Heart left ventricle (tissue), 16 donors: ENCODE data around the gene CBLC. TPM values are rescaled to one million over a fixed set of nuclear protein-coding genes. Genes with fewer than 3 reads are reported as not detected.

Experiments used
- ATAC-seq, 4 donors: fragments of 200-7000 bp; cut with Tn5 transposase; one replicate each; pipeline ENCODE4 v1.9.1; 2020 to 2022; ENCODE audit warnings: moderate library complexity in 4 of 4, mild to moderate bottlenecking in 3 of 4, moderate number of reproducible peaks in 1 of 4
- DNase-seq, 5 donors: peaks; one replicate each; pipeline ENCODE4 v3.0.0-alpha.2; 2020
- H3K27ac ChIP-seq, 12 donors: fragments of 200-600 bp; sonication (generic) in 4 of 12; one replicate each; pipeline versions ENCODE4 v1.5.0 to v1.8.0; 2016 to 2022; ENCODE audit warnings: mild to moderate bottlenecking in 2 of 12
- H3K27me3 ChIP-seq, 9 donors: fragments of 200-600 bp; sonication (generic) in 2 of 9; one replicate each; pipeline versions ENCODE4 v1.5.1 to v1.8.0; 2016 to 2022; ENCODE audit warnings: mild to moderate bottlenecking in 3 of 9
- H3K36me3 ChIP-seq, 9 donors: fragments of 200-600 bp; sonication (generic) in 2 of 9; one replicate each; pipeline versions ENCODE4 v1.5.0 to v1.8.0; 2018 to 2022; ENCODE audit warnings: mild to moderate bottlenecking in 2 of 9
- H3K4me1 ChIP-seq, 12 donors: fragments of 200-600 bp; sonication (generic) in 4 of 12; one replicate each; pipeline versions ENCODE4 v1.5.0 to v1.8.0; 2016 to 2022; ENCODE audit warnings: mild to moderate bottlenecking in 3 of 12
- H3K4me3 ChIP-seq, 12 donors: fragments of 200-600 bp; sonication (generic) in 4 of 12; one replicate each; pipeline versions ENCODE4 v1.5.0 to v1.8.0; 2017 to 2022; ENCODE audit warnings: mild to moderate bottlenecking in 9 of 12, moderate library complexity in 4 of 12
- H3K9me3 ChIP-seq, 12 donors: fragments of 200-600 bp; sonication (generic) in 4 of 12; one replicate each; pipeline versions ENCODE4 v1.5.0 to v1.8.0; 2016 to 2022; ENCODE audit warnings: mild to moderate bottlenecking in 1 of 12
- POLR2A ChIP-seq, 2 donors: fragments of 450-650 bp; IDR thresholded peaks; one replicate each; pipeline ENCODE4 v1.6.1; 2017; ENCODE audit warnings: antibody characterized with exemption in 2 of 2, mild to moderate bottlenecking in 2 of 2, moderate library complexity in 2 of 2
- WGBS, 4 donors: extraction: QIAGEN DNeasy Blood & Tissue Kit in 2 of 4; methylation state at CpG; one replicate each; pipeline versions ENCODE4 v1.1.5 to v1.1.7; 2013 to 2018; 5-methylcytosine and 5-hydroxymethylcytosine counted together
- intact Hi-C, 10 donors: fragments of 100-400 bp; cut with DNase I; formaldehyde crosslinking; loops; one replicate each; pipeline versions ENCODE4 v1.11.1 to v1.14.2; 2022
- polyA plus RNA-seq, 2 donors: library from polyadenylated mRNA; stranded (reverse); fragments of 200-250 nt; gene quantifications; one replicate each; pipeline ENCODE4 v1.2.3, GENCODE V29; 2013
- total RNA-seq, 9 donors: library from RNA; depleted of rRNA in 2 of 9; stranded (reverse); fragments of >200 nt in 2 of 9; fragmentation: NEBNext Ultra II Directional in 3 of 9; extraction: Animal tissue kit (Norgen Biotek cat#: 25700) in 3 of 9; gene quantifications; one replicate each; pipeline versions ENCODE4 v1.1.0 to v1.2.4, GENCODE V29; 2016 to 2023
- TF ChIP-seq, protein P1 (sequence below), 12 donors: fragments of 200-600 bp; sonication (generic) in 4 of 12; IDR thresholded peaks; one replicate each; pipeline versions ENCODE4 v1.5.0 to v1.8.0; 2018 to 2022; ENCODE audit warnings: antibody characterized with exemption in 12 of 12, mild to moderate bottlenecking in 5 of 12
- donor health status: ischemic (EF 13 %, LVEDD 7.1; RV severe dilation, severe dysfunction).
- donor health status: healthy with polysubstance abuse.
- donor health status: DM: no; HTN: yes; CAD: no.
- donor health status: DM: no; HTN: no; CAD: no.
- donor health status: ischemic (EF 25% LVEDD 6.9; RV normal size, moderate dysfunction).
- donor health status: ischemic (EF 25% LVEDD 5.7; RV mildly dilated, moderate dysfunction).
- donor health status: healthy.
- donor health status: DM: yes; HTN: yes; CAD: no.
- donor health status: ischemic (EF 35%, LVEDD 5.7; RV mildly dilated, moderate dysfunction).
- donor health status: nonischemic (EF 11% LVEDD 7.7; RV severe dilation, severe dysfunction).
- donor health status: DM: yes; HTN: yes; CAD: no.
- donor health status: PGD.
- donor health status: ischemic (EF 29% LVEDD 5.4; RV normal size, mild dysfunction).
- donor health status: nonischemic (EF 23%, LVEDD 6.1; RV moderate dilation, normal function).

CBLC gene
- total and polyA plus RNA-seq, 11 donors, result 0.04 TPM; not detected in 10

GRCh38 chr19:44840811-44841210 is 63.1 kb downstream of the CBLC start:
- H3K27me3 ChIP-seq, result no peaks in the 10 kb centered on the region
- DNase-seq, result peak in 2 of 5 donors; percentile 3 to 17
- intact Hi-C loops, result loop anchor here in 4 of 10 donors (5.0 to 10.0 kb wide), 3 partner anchors 59 to 156 kb away; no protein-coding TSS in a partner anchor
- no peak for ATAC-seq
- no peak overlapping the region for H3K27ac ChIP-seq
- WGBS, 4 donors, result 79 to 92% (median 86%) methylated on average over 7 of the region's 7 CpGs
- H3K4me3 ChIP-seq, result no peak overlapping the region
- no peaks in the 10 kb centered on the region for H3K36me3 ChIP-seq
- H3K4me1 ChIP-seq, result peaks cover 0 to 19% (median 9%) of the 10 kb centered on the region in 12 donors
- no peak for TF ChIP-seq POLR2A (IDR thresholded peaks at IDR 0.05)
- TF ChIP-seq, protein P1, sequence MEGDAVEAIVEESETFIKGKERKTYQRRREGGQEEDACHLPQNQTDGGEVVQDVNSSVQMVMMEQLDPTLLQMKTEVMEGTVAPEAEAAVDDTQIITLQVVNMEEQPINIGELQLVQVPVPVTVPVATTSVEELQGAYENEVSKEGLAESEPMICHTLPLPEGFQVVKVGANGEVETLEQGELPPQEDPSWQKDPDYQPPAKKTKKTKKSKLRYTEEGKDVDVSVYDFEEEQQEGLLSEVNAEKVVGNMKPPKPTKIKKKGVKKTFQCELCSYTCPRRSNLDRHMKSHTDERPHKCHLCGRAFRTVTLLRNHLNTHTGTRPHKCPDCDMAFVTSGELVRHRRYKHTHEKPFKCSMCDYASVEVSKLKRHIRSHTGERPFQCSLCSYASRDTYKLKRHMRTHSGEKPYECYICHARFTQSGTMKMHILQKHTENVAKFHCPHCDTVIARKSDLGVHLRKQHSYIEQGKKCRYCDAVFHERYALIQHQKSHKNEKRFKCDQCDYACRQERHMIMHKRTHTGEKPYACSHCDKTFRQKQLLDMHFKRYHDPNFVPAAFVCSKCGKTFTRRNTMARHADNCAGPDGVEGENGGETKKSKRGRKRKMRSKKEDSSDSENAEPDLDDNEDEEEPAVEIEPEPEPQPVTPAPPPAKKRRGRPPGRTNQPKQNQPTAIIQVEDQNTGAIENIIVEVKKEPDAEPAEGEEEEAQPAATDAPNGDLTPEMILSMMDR (IDR thresholded peaks at IDR 0.05), result no peak
- H3K9me3 ChIP-seq, result no peaks in the 10 kb centered on the region

DNA sequence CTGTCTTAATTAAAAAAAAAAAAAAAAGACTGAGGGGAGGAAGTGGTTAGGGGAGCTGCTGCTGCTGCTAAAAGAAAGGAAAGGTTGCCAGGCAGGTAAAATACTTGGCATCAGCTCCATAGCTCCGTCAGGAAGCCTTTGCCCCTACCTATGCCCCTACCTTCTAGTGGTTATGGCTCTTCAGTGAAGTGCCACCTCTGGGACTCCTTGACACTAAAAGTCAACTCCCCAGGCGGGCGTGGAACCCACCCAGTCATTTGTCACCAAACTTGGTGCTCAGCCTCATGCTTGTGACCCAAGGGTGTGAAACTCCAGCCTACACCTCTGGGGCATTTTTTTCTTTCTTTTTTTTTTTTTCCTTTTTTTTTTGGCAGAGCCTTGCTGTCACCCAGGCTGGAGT is 63.5 kb downstream of the CBLC start:
- no peak for TF ChIP-seq POLR2A (IDR thresholded peaks at IDR 0.05)
- TF ChIP-seq, protein P1 (IDR thresholded peaks at IDR 0.05), result no peak

DNA sequence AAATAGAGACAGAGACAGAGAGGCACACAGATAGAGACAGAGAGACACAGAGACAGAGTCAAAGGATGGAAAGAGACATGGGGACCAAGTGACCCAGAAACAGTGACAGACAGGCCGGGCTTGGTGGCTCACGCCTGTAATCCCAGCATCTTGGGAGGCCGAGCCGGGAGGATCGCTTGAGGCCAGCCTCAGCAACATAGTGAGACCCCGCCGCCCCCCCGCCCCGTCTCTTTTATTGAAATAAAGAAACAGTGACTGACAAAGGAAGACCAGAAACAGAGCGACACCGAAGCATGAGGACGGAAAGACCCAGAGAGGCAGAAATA is 67.6 kb downstream of the CBLC start:
- Histone ChIP-seq H3K36me3 (no peaks in the 10 kb centered on the region), H3K4me1 (peaks cover 15 to 50% (median 33%) of the 10 kb centered on the region in 12 donors), H3K27me3 (no peaks in the 10 kb centered on the region), H3K9me3 (no peaks in the 10 kb centered on the region), H3K4me3 (peak overlapping the region in 10 of 12 donors; percentile 7 to 100 (median 99)), H3K27ac (peak overlapping the region in 11 of 12 donors; percentile 58 to 100 (median 86))
- no peak for TF ChIP-seq POLR2A (IDR thresholded peaks at IDR 0.05)
- TF ChIP-seq, protein P1 (IDR thresholded peaks at IDR 0.05), result no peak
- no peak for ATAC-seq
- intact Hi-C loops, result loop anchor here in 9 of 10 donors (1.0 to 10.0 kb wide), 12 partner anchors 36 to 160 kb away; partner anchors contain the start of genes BCAM (in 4 of the 9) and TOMM40 (in 2 of the 9)
- peak in 2 of 5 donors; percentile 43 to 64 for DNase-seq
- 12 to 15% (median 15%) methylated on average over 12 of the region's 12 CpGs for WGBS, 4 donors

More for the DNA sequence above, 63.5 kb downstream of the CBLC start:
- no peak overlapping the region for H3K4me3 ChIP-seq
- DNase-seq (peak in 2 of 5 donors; percentile 3 to 14), ATAC-seq (no peak)
- no peak overlapping the region for H3K27ac ChIP-seq
- WGBS, 4 donors, result 83 to 95% (median 87%) methylated on average over 3 of the region's 3 CpGs
- H3K36me3 ChIP-seq, result no peaks in the 10 kb centered on the region
- no peaks in the 10 kb centered on the region for H3K27me3 ChIP-seq
- H3K9me3 ChIP-seq, result no peaks in the 10 kb centered on the region
- intact Hi-C loops, result loop anchor here in 4 of 10 donors (5.0 to 10.0 kb wide), 3 partner anchors 59 to 156 kb away; no protein-coding TSS in a partner anchor
- peaks cover 0 to 19% (median 9%) of the 10 kb centered on the region in 12 donors for H3K4me1 ChIP-seq

- intact Hi-C loops, result loop anchor here (1.0 to 10.0 kb wide), 14 partner anchors 37 to 161 kb away; partner anchors contain the start of genes TOMM40 (in 5 of the 10) and BCAM (in 4 of the 10)
- peak; percentile 67 to 92 for TF ChIP-seq POLR2A (IDR thresholded peaks at IDR 0.05)
- TF ChIP-seq, protein P1 (IDR thresholded peaks at IDR 0.05), result peak; percentile 39 to 86 (median 66)
- H3K4me1 ChIP-seq, result peaks cover 15 to 56% (median 39%) of the 10 kb centered on the region in 12 donors
These were observed 68.1 kb downstream of the CBLC start, which contains the start of gene NECTIN2 for GRCh38 chr19:44845612-44846454. Gene NECTIN2 (plus strand): TSS chr19:44846297. CDS start chr19:44846526, 229 bp downstream.

More at GRCh38 chr19:44845612-44846454, 68.1 kb downstream of the CBLC start, which contains the start of gene NECTIN2:
- H3K36me3 ChIP-seq, result no peaks in the 10 kb centered on the region
- ATAC-seq (peak; percentile 83 to 86 (median 86)), DNase-seq (peak; percentile 99 to 100 (median 100))
- WGBS, 4 donors, result 1% methylated on average over 45 to 67 of the region's 67 CpGs
- H3K27me3 ChIP-seq, result no peaks in the 10 kb centered on the region
- peak within 1 kb of the TSS; percentile 86 to 100 (median 99) for H3K4me3 ChIP-seq
- H3K9me3 ChIP-seq, result no peaks in the 10 kb centered on the region
- peak within 1 kb of the TSS; percentile 94 to 100 (median 98) for H3K27ac ChIP-seq
